HG02970 (cell line): Measurements from ENCODE around the gene MFSD11.
"Not testable (repeated sequence)": the region's sequence is repeated elsewhere in the genome, so short reads cannot be mapped to it uniquely, and the experiment has no call there.

Experiments used
- ATAC-seq: cut with Tn5 transposase; IDR thresholded peaks from one replicate; pipeline ENCODE4 v1.9.1; 2021; ENCODE audit warnings: mild to moderate bottlenecking, moderate library complexity, moderate number of reproducible peaks; ENCODE audit not compliant: unreplicated experiment, low FRiP score

Gene MFSD11

DNA sequence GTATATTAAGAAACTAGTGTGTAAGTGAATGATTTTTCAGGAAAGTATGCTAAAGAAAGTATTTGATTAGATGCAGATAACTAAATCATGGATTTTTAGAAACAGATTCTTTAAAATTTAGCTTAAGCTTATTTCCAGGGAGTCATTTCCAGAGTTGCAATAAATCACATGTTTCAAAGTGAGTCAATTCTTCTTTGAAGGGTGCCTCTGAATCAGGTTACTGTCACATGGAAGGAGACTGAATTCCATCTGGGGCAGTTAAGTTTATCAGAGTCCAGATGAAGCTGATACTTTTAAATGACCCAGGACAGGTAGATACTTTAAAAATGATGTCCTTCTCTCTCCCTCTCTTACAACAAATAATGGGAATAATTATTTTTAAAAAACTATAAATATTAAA, 5.0 kb downstream of the MFSD11 start:
- ATAC-seq = no peak

- ATAC-seq = no peak
Measured at GRCh38 chr17:76744747-76745146, 6.8 kb downstream of the MFSD11 start.

GRCh38 chr17:76745785-76746184, 7.9 kb downstream of the MFSD11 start:
- ATAC-seq = not testable (repeated sequence)

DNA sequence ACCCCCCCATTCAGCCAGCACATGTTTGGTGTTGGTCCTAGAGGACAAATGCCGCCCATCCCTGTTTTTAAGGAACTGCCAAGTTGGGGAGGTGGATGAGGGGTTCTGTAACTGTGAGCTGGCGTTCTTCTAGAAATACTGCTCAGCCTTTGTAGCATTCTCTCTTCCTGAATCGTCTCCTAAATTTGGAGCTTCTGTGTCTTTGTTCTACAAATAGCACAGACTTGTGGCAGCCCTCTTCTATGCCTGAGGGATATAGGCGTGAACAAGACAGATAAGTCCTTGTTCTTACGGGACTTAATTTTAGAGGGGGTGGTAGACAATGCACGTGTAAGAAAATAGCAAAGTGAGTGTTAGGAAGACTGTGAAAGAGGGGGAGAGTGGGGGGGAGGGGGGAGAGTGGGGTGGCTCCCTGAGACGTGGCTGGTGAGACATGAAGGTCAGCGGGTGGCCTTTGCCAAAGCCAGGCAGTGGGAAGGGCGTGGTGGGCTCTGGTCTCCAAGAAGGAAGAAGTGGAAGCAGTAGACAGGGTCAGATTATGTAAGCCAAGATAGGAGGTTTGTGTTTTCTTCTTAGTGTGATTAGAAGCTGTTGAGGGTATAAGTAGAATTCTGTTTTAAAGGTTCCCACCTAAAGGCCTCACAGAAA, 9.9 kb downstream of the MFSD11 start:
- ATAC-seq = no peak

DNA sequence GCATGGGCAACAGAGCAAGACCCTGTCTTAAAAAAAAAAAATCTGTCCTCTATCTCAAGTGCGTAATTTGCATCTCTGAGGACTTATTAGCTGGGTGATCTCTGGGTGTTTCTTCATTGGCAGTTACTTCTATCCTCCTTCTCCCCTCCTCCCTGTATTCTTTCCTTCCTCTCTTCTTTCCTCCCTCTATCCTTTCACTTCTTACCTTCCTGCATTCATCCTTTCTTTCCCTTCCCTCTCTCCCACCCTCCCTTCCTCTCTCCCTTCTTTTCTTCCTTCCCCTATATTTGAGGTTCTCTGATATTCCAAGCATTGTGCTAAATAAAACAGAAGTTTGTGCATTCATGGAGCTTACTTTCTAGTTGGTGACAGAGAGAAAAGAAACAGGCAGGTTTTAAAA, 10.7 kb downstream of the MFSD11 start:
- ATAC-seq = no peak

GRCh38 chr17:76751416-76751993, 13.6 kb downstream of the MFSD11 start:
- no peak for ATAC-seq

GRCh38 chr17:76752006-76752405, 14.1 kb downstream of the MFSD11 start:
- ATAC-seq = no peak

- no peak for ATAC-seq
Measured at GRCh38 chr17:76753061-76753961, 15.4 kb downstream of the MFSD11 start.

- ATAC-seq = no peak
Measured at GRCh38 chr17:76755285-76755684, 17.4 kb downstream of the MFSD11 start.

DNA sequence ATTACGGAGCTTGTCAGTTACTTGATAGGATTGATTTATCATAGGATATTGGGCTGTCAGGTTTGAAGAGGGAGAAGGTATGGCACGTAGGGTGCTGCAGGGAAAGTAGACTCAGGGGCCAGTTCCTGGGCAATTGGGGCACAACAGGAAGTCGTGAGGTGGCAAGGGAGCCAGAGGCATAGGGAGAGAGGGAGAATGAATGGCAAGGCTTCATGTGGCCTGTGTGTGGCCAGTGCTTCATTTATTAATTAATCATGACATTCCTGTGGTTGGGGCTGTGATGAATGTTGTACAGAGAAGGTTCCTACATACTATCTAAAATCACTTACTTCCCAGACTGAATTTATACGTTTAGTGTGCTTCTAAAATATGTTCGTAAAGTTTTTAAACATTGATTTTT, 19.3 kb downstream of the MFSD11 start:
- ATAC-seq = no peak

- ATAC-seq = no peak
Measured at GRCh38 chr17:76758570-76758969, 20.7 kb downstream of the MFSD11 start.

- no peak for ATAC-seq
Measured at GRCh38 chr17:76772842-76773525, 35.1 kb downstream of the MFSD11 start.

DNA sequence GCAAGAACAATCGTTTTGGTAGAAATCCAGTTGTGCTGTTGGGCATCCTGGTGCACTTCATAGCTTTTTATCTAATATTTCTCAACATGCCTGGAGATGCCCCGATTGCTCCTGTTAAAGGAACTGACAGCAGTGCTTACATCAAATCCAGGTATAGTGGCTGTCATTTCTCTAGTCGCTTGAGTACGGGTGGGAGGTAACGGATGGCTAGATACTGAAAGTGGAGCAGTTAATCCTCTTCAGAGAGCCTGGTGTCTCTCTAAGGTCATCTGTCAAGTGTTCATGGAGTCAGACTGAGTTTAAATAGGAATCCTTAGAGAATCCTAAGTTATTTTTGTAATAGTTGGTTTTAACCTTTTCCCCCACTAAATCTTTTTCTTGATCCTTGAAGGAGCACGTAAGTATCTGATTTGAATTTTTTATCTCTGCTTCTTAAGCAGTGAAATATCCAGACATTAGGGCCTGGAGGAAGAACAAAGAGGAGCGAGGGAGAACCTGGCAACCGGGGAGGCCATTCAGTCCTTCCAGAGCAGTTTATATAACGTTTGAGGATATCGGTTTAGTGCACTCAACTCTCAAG, 37.2 kb downstream of the MFSD11 start:
- no peak for ATAC-seq

DNA sequence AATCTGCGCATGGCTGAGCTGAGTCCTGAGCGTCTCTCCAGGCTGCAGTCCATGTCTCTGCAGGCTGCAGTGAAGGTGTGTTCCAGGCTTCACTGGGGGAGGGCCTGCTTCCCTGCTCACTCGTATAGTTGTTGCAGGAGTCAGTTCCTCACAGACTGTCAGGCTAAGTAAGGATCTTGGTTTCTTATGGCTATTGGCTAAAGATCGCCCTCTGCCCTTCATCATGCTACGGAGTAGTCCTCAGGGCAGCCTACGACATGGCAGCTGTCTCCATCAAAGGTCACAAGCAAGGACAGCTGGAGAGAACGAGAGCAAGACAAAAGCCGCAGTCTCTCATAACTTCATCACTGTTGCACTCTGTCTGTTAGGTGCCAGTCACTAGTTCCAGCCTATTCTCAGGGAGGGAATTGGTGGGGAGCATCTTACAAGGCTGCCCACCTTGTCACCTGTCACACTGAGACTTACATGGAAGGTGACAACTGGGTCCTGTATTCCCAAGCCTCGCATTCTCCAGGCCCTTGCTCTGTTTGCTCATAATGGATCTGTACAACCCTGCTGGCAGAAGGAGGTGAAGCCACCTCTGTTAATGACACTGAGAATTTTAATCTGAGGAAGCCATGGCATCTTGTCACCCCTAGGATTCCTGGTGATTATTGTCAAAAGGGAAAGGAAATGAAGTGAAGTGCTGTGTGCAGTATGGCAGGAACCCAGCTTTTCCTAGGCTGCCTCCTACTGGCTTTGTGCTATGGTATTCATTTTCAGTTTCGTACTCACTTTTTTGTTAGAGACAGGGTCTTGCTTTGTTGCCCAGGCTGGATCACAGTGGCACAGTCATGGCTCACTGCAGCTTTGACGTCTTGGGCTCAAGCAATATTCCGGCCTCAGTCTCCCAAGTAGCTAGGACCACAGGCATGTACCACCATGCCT, 43.4 kb downstream of the MFSD11 start:
- no peak for ATAC-seq

- ATAC-seq = no peak
Measured at GRCh38 chr17:76783146-76783545, 45.2 kb downstream of the MFSD11 start.

GRCh38 chr17:76784926-76785325, 47.0 kb downstream of the MFSD11 start:
- ATAC-seq = no peak

GRCh38 chr17:76787866-76788265, 49.9 kb downstream of the MFSD11 start:
- not testable (repeated sequence) for ATAC-seq

DNA sequence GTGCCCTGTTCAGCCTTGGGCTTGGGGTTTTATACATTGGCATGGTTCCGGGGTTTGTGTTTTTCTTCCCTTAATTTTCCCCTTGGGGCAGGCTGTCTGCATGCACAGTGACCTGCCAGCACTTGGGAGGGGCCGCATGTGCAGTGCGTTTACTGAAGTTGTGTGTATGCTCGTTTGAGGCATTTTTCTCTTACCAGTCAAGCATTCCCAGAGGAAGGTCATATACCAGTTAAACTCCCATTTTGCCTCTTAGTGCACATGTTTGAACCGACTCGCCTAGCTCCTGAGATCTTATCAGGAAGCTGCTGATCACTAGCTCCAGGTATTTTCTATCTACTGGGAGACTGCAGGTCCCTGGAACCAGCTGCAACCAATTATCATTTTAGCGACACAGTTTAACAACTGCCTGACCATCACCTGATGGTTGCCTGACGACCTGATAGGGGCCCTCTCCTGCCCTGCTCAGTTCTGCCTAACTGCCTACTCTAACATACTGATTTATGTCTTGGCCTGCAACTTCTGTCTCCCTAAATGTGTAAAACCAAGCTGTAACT, 51.4 kb downstream of the MFSD11 start:
- ATAC-seq = no peak
